Uterus (tissue), 4 donors: ENCODE data around the gene KRT37. TPM values are rescaled to one million over a fixed set of nuclear protein-coding genes. Genes with fewer than 3 reads are reported as not detected.

Experiments
- DNase-seq, 2 donors: peaks; one replicate each; pipeline ENCODE4 v3.0.0-alpha.2; 2019 to 2020
- H3K27ac ChIP-seq, 2 donors: fragments of 200-600 bp; sonication (generic); 1 replicate in 1 of 2; 2 replicates in 1 of 2; pipeline ENCODE4 v1.5.1; 2016 to 2018
- H3K27me3 ChIP-seq, 2 donors: fragments of 200-600 bp; sonication (generic); one replicate each; pipeline ENCODE4 v1.5.1; 2018 to 2019; ENCODE audit warnings: control low read depth in 1 of 2
- H3K36me3 ChIP-seq, 2 donors: fragments of 200-600 bp; sonication (generic); one replicate each; pipeline ENCODE4 v1.5.1; 2019; ENCODE audit warnings: control low read depth in 1 of 2
- H3K4me1 ChIP-seq, 2 donors: fragments of 200-600 bp; sonication (generic); one replicate each; pipeline ENCODE4 v1.5.1; 2018 to 2019; ENCODE audit warnings: control low read depth in 1 of 2
- H3K4me3 ChIP-seq, 2 donors: fragments of 200-600 bp; sonication (generic); 1 replicate in 1 of 2; 2 replicates in 1 of 2; pipeline ENCODE4 v1.5.1; 2018 to 2019; ENCODE audit warnings: mild to moderate bottlenecking in 1 of 2
- H3K9me3 ChIP-seq, 2 donors: fragments of 200-600 bp; sonication (generic); one replicate each; pipeline ENCODE4 v1.5.1; 2019; ENCODE audit warnings: control low read depth in 1 of 2
- POLR2A ChIP-seq, 2 donors: fragments of 450-650 bp; IDR thresholded peaks; one replicate each; pipeline ENCODE4 v1.6.1; 2016; ENCODE audit warnings: antibody characterized with exemption in 2 of 2, mild to moderate bottlenecking in 1 of 2, moderate library complexity in 1 of 2
- intact Hi-C: fragments of 100-400 bp; cut with DNase I; formaldehyde crosslinking; loops from one replicate; pipeline ENCODE4 v1.15.1; 2023; ENCODE audit warnings: low total_unique reads
- total RNA-seq, 4 donors: library from RNA; depleted of rRNA in 3 of 4; stranded (reverse); fragments of >200 nt in 3 of 4; gene quantifications; one replicate each; pipeline versions ENCODE4 v1.1.0 to v1.2.4, GENCODE V29; 2014 to 2023
- TF ChIP-seq, protein P1 (sequence below), 4 experiments: fragments of 200-600 bp in 2 of 4; fragments of 450-650 bp in 2 of 4; sonication (generic) in 2 of 4; IDR thresholded peaks; one replicate each; pipeline ENCODE4 v1.5.1; 2016 to 2019; ENCODE audit warnings: antibody characterized with exemption in 4 of 4, mild to moderate bottlenecking in 2 of 4, moderate library complexity in 1 of 4
- donor health status: DM: yes; HTN: yes; CAD: no.

KRT37 gene
- total RNA-seq, 4 donors from 2014 or later, result not detected

DNA sequence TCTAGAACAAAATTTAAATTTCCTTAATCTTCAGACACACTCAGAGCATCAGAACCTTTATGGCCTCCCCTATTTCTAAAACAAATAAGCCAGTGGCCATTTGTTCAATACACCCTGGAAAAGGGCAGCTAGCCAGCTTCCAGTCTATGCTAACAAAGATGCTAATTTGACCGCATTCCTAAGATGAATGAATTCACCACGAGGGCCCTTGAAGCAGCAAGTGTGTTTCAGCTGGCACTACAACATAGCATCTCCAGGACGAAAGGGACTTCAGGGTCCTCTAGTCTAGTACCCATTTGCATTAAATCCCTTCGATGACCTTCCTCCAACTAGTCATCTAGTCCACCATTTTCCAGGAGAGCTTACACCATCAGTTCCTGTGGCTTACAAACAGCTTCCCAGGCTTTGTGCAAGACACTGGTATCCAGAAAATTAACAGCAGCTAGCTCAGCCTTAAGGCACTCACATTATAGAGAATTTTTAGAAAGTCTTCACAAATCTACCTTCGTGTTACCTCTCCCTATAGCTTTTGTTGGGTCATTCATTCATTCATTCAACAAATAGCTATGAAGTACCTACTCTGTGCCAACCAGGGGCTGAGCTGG lies 10.9 kb downstream of the KRT37 start:
- DNase-seq, result no peak
- H3K4me3 ChIP-seq, result no peak overlapping the region

DNA sequence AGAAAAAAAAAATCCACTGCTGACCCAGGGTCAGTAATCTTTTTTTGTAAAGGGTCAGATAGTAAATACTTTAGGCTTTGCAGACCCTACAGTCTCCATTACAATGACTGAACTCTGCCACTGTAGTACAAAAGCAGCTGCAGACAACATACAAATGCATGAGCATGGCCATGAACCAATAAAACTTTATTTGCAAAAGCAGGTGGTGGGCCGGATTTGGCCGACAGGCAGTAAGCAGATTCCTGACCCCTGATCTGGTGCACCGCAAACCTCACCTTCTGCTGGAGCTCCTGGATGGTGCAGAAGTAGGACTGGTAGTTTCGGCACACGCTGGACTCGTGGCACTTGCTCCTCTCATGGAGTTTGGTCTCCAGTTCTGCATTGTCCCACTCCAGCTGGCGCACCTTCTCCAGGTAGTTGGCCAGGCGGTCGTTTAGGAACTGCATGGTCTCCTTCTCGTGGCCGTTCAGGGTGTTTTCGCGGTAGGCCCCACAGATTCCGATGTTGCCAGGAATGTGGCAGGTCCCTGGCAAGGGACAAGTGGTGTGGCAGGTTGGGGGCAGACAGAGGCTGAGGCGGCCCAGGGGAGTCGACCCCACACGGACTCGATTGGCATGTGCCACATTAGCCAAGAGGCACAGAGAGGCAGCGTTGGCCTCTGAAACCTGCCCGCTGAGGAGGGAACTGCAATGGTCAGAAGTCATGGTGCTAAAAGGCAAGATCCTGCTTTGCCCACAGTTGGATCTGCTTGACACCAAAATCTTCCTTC lies 13.1 kb downstream of the KRT37 start:
- H3K36me3 ChIP-seq, result no peaks in the 10 kb centered on the region
- no peak overlapping the region for H3K4me3 ChIP-seq
- no peaks in the 10 kb centered on the region for H3K27me3 ChIP-seq
- no peak for DNase-seq
- no peaks in the 10 kb centered on the region for H3K9me3 ChIP-seq
- H3K4me1 ChIP-seq, result no peaks in the 10 kb centered on the region
- no peak overlapping the region for H3K27ac ChIP-seq
- intact Hi-C loops, result no loop called here
- no peak for TF ChIP-seq POLR2A (IDR thresholded peaks at IDR 0.05)
- TF ChIP-seq, protein P1, sequence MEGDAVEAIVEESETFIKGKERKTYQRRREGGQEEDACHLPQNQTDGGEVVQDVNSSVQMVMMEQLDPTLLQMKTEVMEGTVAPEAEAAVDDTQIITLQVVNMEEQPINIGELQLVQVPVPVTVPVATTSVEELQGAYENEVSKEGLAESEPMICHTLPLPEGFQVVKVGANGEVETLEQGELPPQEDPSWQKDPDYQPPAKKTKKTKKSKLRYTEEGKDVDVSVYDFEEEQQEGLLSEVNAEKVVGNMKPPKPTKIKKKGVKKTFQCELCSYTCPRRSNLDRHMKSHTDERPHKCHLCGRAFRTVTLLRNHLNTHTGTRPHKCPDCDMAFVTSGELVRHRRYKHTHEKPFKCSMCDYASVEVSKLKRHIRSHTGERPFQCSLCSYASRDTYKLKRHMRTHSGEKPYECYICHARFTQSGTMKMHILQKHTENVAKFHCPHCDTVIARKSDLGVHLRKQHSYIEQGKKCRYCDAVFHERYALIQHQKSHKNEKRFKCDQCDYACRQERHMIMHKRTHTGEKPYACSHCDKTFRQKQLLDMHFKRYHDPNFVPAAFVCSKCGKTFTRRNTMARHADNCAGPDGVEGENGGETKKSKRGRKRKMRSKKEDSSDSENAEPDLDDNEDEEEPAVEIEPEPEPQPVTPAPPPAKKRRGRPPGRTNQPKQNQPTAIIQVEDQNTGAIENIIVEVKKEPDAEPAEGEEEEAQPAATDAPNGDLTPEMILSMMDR (IDR thresholded peaks at IDR 0.05), result no peak

More for the DNA sequence above, 10.9 kb downstream of the KRT37 start:
- Histone ChIP-seq H3K27me3 (no peaks in the 10 kb centered on the region), H3K36me3 (no peaks in the 10 kb centered on the region), H3K27ac (no peak overlapping the region), H3K4me1 (peaks cover 0 to 3% of the 10 kb centered on the region in 2 donors), H3K9me3 (no peaks in the 10 kb centered on the region)
- intact Hi-C loops, result no loop called here
- no peak for TF ChIP-seq POLR2A (IDR thresholded peaks at IDR 0.05)
- TF ChIP-seq, protein P1 (IDR thresholded peaks at IDR 0.05), result no peak

DNA sequence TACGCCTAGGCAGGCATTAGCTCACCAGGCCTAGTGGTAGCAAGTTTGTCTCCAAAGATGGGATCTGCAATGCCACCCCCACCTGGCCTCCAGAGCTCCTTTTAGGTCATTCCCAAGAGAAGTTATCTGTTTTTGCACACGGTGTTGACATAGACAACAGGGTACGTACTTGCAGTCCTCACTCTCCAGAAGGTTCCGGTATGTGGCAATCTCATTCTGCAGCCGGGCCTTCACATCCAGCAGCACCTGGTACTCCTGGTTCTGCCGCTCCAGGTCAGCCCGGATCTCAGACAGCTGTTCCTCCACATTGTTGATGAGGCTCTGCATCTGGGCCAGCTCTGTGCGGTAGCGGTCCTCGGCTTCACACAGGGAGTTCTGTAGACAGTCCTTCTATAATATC lies 17.2 kb downstream of the KRT37 start:
- H3K4me1 ChIP-seq, result no peaks in the 10 kb centered on the region
- no peak overlapping the region for H3K27ac ChIP-seq
- intact Hi-C loops, result no loop called here
- H3K9me3 ChIP-seq, result no peaks in the 10 kb centered on the region
- no peaks in the 10 kb centered on the region for H3K36me3 ChIP-seq
- H3K27me3 ChIP-seq, result no peaks in the 10 kb centered on the region
- H3K4me3 ChIP-seq, result no peak overlapping the region
- TF ChIP-seq, protein P1 (IDR thresholded peaks at IDR 0.05), result no peak
- no peak for TF ChIP-seq POLR2A (IDR thresholded peaks at IDR 0.05)
- DNase-seq, result no peak

DNA sequence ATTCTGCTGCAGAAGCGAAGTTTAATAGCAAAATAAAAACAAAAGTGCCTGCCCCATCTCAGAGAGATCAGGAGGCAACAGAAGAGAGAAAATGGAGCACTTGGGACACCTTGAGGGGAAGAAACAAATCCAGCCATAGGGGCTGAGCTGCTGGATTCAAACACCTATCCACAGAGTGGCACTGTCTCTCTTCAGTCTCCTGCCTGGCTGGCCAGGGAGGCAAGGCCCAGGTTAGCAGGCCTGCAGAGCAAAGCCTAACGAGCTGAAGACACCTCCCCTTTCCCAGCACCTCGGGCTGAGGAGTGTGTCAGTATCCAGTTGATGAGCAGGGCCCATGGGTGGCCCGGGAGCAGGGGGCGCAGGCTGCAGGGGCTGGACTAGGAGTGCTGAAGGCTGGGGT lies 18.2 kb downstream of the KRT37 start:
- intact Hi-C loops, result no loop called here
- no peak for TF ChIP-seq POLR2A (IDR thresholded peaks at IDR 0.05)
- TF ChIP-seq, protein P1 (IDR thresholded peaks at IDR 0.05), result no peak
- Histone ChIP-seq H3K36me3 (no peaks in the 10 kb centered on the region), H3K27ac (no peak overlapping the region), H3K4me3 (no peak overlapping the region), H3K9me3 (no peaks in the 10 kb centered on the region), H3K4me1 (no peaks in the 10 kb centered on the region), H3K27me3 (no peaks in the 10 kb centered on the region)
- no peak for DNase-seq

DNA sequence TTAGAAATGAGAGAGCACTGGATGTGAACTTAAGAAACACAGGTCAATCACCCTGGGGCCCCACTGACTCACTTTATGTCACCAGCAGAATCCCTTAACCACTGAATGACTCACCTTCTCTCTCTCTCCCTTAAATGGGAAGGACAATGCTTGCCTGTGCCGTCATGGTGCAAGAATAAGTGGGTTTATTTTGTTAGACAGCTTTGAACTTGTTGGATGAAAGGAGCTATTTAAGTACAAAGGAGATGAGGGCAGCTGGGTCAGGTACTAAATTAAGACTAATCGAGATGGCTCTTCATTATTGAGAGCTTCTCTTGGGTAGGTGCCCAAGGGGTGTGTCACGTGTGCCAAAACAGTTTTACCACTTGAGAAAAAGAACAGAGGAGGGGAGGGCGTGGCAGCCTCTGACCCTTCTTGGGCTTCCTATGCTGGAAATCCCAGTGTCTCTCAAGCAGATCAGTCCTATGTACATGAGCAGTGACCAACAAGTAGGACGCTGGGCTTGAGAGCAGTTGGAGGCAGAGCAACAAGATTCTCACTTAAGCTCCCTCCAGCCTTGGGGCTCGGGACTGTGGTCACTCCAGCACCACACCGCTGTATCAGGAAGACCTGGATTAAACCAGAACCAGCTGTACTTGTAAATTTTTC lies 20.2 kb downstream of the KRT37 start:
- peak in 1 of 2 donors; percentile 49 for DNase-seq
- no peaks in the 10 kb centered on the region for H3K4me1 ChIP-seq
- H3K9me3 ChIP-seq, result no peaks in the 10 kb centered on the region
- H3K4me3 ChIP-seq, result no peak overlapping the region
- no peak for TF ChIP-seq POLR2A (IDR thresholded peaks at IDR 0.05)
- TF ChIP-seq, protein P1 (IDR thresholded peaks at IDR 0.05), result no peak
- no peak overlapping the region for H3K27ac ChIP-seq
- intact Hi-C loops, result no loop called here
- no peaks in the 10 kb centered on the region for H3K36me3 ChIP-seq
- H3K27me3 ChIP-seq, result no peaks in the 10 kb centered on the region
